GM12878 (cell line): ENCODE data around the gene RPP30. TPM values are rescaled to one million over a fixed set of nuclear protein-coding genes. Genes with fewer than 3 reads are reported as not detected.

Source experiments
- ATAC-seq: fragments of 200-7000 bp; cut with Tn5 transposase; 3 replicates; pipeline ENCODE4 v1.9.1; 2020; ENCODE audit warnings: mild to moderate bottlenecking, moderate library complexity
- BruUV-seq: library from RNA; stranded (reverse); fragments of 400-500 nt; replicated peaks from 2 replicates; lab custom pipeline; 2021; lab: Mats Ljungman, UMichigan
- CTCF ChIA-PET: fragments of 300-600 bp; sonication (Branson Sonifier 250); formaldehyde crosslinking; extraction: SDS; loops from one replicate; lab custom pipeline; 2021; ENCODE audit warnings: inconsistent platforms; lab: Yijun Ruan, JAX
- POLR2A ChIA-PET: fragments of 350-600 bp; formaldehyde crosslinking; extraction: SDS; loops from one replicate; lab custom pipeline; 2021; ENCODE audit warnings: inconsistent platforms; lab: Charles Lee
- RAD21 ChIA-PET: fragments of 300-600 bp; sonication (Branson Sonifier 250); formaldehyde crosslinking; loops from one replicate; lab custom pipeline; 2023; ENCODE audit warnings: antibody characterized with exemption; ENCODE audit not compliant: unreplicated experiment; lab: Charles Lee
- SMC1A ChIA-PET: fragments of 300-600 bp; sonication (Branson Sonifier 250); formaldehyde crosslinking; loops from one replicate; lab custom pipeline; 2023; ENCODE audit not compliant: unreplicated experiment, uncharacterized antibody; lab: Charles Lee
- DNase-seq: peaks from one replicate; pipeline ENCODE4 v3.0.0-alpha.2; 2011; ENCODE audit warnings: low read depth, low spot score
- FAIRE-seq: peaks from 3 replicates; lab custom pipeline; 2011; peaks lifted over from hg19 to GRCh38; lab: Jason Lieb, UNC
- H2AFZ ChIP-seq: 2 replicates; pipeline ENCODE4 v1.6.0; 2011; ENCODE audit warnings: low read depth, low read length, control low read depth; ENCODE audit not compliant: control insufficient read depth
- H3K27ac ChIP-seq: 2 replicates; pipeline ENCODE4 v1.5.1; 2011; ENCODE audit warnings: control low read depth; ENCODE audit not compliant: control insufficient read depth, insufficient read depth
- H3K27me3 ChIP-seq, 2 experiments: replicated peaks in 1 of 2; 2 replicates each; pipeline versions ENCODE4 v1.6.0 to v1.6.1; 2011; ENCODE audit warnings: low read length in 1 of 2; ENCODE audit not compliant: control insufficient read depth in 2 of 2, insufficient read depth in 2 of 2
- H3K36me3 ChIP-seq, 2 experiments: 2 replicates each; pipeline ENCODE4 v1.5.1; 2011; ENCODE audit warnings: low read length in 1 of 2; ENCODE audit not compliant: control insufficient read depth in 2 of 2, insufficient read depth in 2 of 2
- H3K4me1 ChIP-seq: 2 replicates; pipeline ENCODE4 v1.6.1; 2011; ENCODE audit warnings: mild to moderate bottlenecking, low read length, moderate library complexity, mixed read lengths; ENCODE audit not compliant: control insufficient read depth, insufficient read depth
- H3K4me2 ChIP-seq: 2 replicates; pipeline ENCODE4 v1.6.0; 2011; ENCODE audit warnings: control low read depth; ENCODE audit not compliant: control insufficient read depth, insufficient read depth
- H3K4me3 ChIP-seq: fragments of 200-600 bp; sonication (generic); 2 replicates; pipeline ENCODE4 v1.5.1; 2016
- H3K79me2 ChIP-seq: 2 replicates; pipeline ENCODE4 v1.6.0; 2011; ENCODE audit warnings: low read length; ENCODE audit not compliant: control insufficient read depth, insufficient read depth
- H3K9ac ChIP-seq: 2 replicates; pipeline ENCODE4 v1.8.0; 2011; ENCODE audit warnings: low read length, control low read depth, mixed read lengths; ENCODE audit not compliant: control insufficient read depth, insufficient read depth
- H3K9me3 ChIP-seq: replicated peaks from 3 replicates; pipeline ENCODE4 v1.5.1; 2011; ENCODE audit warnings: mild to moderate bottlenecking, low read length; ENCODE audit not compliant: control insufficient read depth, insufficient read depth
- H4K20me1 ChIP-seq: 2 replicates; pipeline ENCODE4 v1.6.0; 2011; ENCODE audit not compliant: control insufficient read depth, insufficient read depth
- ATF7 ChIP-seq: fragments of 450-650 bp; IDR thresholded peaks from 2 replicates; pipeline ENCODE4 v1.6.1; 2016; ENCODE audit warnings: low read depth, mild to moderate bottlenecking
- CTCF ChIP-seq, 3 experiments: IDR thresholded peaks in 2 of 3; conservative IDR thresholded peaks in 1 of 3; 2 replicates each; pipeline ENCODE4 v1.5.1; 2011; ENCODE audit warnings: low read depth in 3 of 3, low read length in 3 of 3, mild to moderate bottlenecking in 3 of 3, control low read depth in 2 of 3, moderate library complexity in 2 of 3, inconsistent platforms in 1 of 3, mixed read lengths in 1 of 3; ENCODE audit not compliant: control insufficient read depth in 2 of 3, insufficient read depth in 1 of 3; ENCODE audit errors: extremely low read depth in 1 of 3
- E2F8 ChIP-seq: fragments of 450-650 bp; IDR thresholded peaks from 2 replicates; pipeline ENCODE4 v1.6.1; 2018; ENCODE audit warnings: mild to moderate bottlenecking, low read depth, moderate library complexity; ENCODE audit not compliant: partially characterized antibody
- GABPA ChIP-seq: IDR thresholded peaks from 2 replicates; pipeline ENCODE4 v1.6.1; 2014; ENCODE audit warnings: antibody characterized with exemption, low read depth, mild to moderate bottlenecking, inconsistent platforms
- GATAD2B ChIP-seq: fragments of 450-650 bp; conservative IDR thresholded peaks from 2 replicates; pipeline ENCODE4 v1.6.1; 2017; ENCODE audit warnings: low read depth, mild to moderate bottlenecking, moderate library complexity
- HDAC2 ChIP-seq: fragments of 200-600 bp; sonication (generic); IDR thresholded peaks from 2 replicates; pipeline ENCODE4 v1.6.1; 2017
- IRF5 ChIP-seq: fragments of 450-650 bp; IDR thresholded peaks from 2 replicates; pipeline ENCODE4 v1.6.1; 2017; ENCODE audit warnings: borderline replicate concordance
- NR2F1 ChIP-seq: fragments of 450-650 bp; conservative IDR thresholded peaks from 2 replicates; pipeline ENCODE4 v1.6.1; 2017; ENCODE audit warnings: mild to moderate bottlenecking
- SUZ12 ChIP-seq: fragments of 200-600 bp; sonication (generic); IDR thresholded peaks from one replicate; pipeline ENCODE4 v1.6.1; 2018; ENCODE audit warnings: antibody characterized with exemption, mild to moderate bottlenecking; ENCODE audit not compliant: unreplicated experiment
- USF2 ChIP-seq: IDR thresholded peaks from 2 replicates; pipeline ENCODE4 v1.6.1; 2011; ENCODE audit warnings: low read depth, low read length, improper control_type of control experiment, borderline replicate concordance
- YY1 ChIP-seq: IDR thresholded peaks from 2 replicates; pipeline ENCODE4 v1.6.1; 2011; ENCODE audit warnings: low read depth, mild to moderate bottlenecking, low read length
- WGBS: methylation state at CpG from one replicate; pipeline ENCODE4 v1.1.6; 2016; ENCODE audit warnings: low lambda C conversion rate; ENCODE audit not compliant: insufficient replicate concordance, insufficient coverage; ENCODE audit errors: missing lambda C conversion rate; 5-methylcytosine and 5-hydroxymethylcytosine counted together
- in situ Hi-C: fragments of 300-500 bp; cut with MboI; formaldehyde crosslinking; loops from 9 replicates; pipeline ENCODE4 v1.14.3; 2018; ENCODE audit warnings: mixed read lengths
- intact Hi-C: fragments of 100-400 bp; cut with micrococcal nuclease; formaldehyde crosslinking; loops from one replicate; pipeline ENCODE4 v1.14.2; 2022; ENCODE audit not compliant: unreplicated experiment
- polyA plus RNA-seq, 11 experiments: library from polyadenylated mRNA; depleted of rRNA in 4 of 11; unstranded in 6 of 11; stranded (reverse) in 5 of 11; fragments of >200 nt; fragmentation: Nextera tagmentation in 4 of 11; fragmentation: Illumina TruSeq in 1 of 11; extraction: Ambion mirVana in 4 of 11; extraction: Trizol in 1 of 11; gene quantifications; 1 replicate in 1 of 11; 2 replicates in 10 of 11; pipeline versions ENCODE4 v1.2.1 to v1.2.3, GENCODE V29; 2011 to 2016; ENCODE audit warnings: inconsistent platforms in 2 of 11, missing spikeins in 2 of 11, low read depth in 1 of 11
- total RNA-seq, 4 experiments: library from RNA; depleted of rRNA in 3 of 4; stranded (reverse); fragments of >200 nt in 3 of 4; fragmentation: Illumina TruSeq in 1 of 4; extraction: Trizol in 1 of 4; gene quantifications; 2 replicates each; pipeline versions ENCODE4 v1.2.1 to v1.2.3, GENCODE V29; 2013 to 2021

The RPP30 gene
- total and polyA plus RNA-seq, 10 of the 15 experiments (the other 5 are each of a cell fraction or from before 2014, with no cell fraction given) = 48.0 to 208 (median 72.6) TPM

- FAIRE-seq (no peak), DNase-seq (no peak), ATAC-seq (peak; percentile 83)
- intact Hi-C loops = loop anchor here (5.0 to 10.0 kb wide), 2 partner anchors 63 to 711 kb away; no protein-coding TSS in a partner anchor
- 2% methylated on average over 20 of the region's 104 CpGs for WGBS
- Histone ChIP-seq H3K79me2 (no peaks in the 10 kb centered on the region), H3K9ac (no peak within 1 kb of the TSS), H3K4me1 (0 out of 2 replicates have a peak, but pooled peaks cover 3% of the 10 kb centered on the region), H3K27ac (no peak within 1 kb of the TSS), H3K27me3 (peaks cover 0 to 10% of the 10 kb centered on the region in 2 experiments; a peak in 3 of 4 replicates), H4K20me1 (no peaks in the 10 kb centered on the region), H3K9me3 (no peaks in the 10 kb centered on the region; the same call in 2 of the 3 replicates), H3K36me3 (no peaks in the 10 kb centered on the region), H3K4me3 (peak within 1 kb of the TSS; percentile 58; the same call in 1 of the 2 replicates), H3K4me2 (peak within 1 kb of the TSS; percentile 89), H2AFZ (peak within 1 kb of the TSS; percentile 68)
- SMC1A ChIA-PET = interaction anchor here (0.6 kb wide), 1 partner anchor 105 kb away, joined by 3 read pairs; no protein-coding TSS in a partner anchor
- CTCF ChIA-PET = interaction anchor here (1.0 kb wide), 1 partner anchor 14 kb away, joined by 3 read pairs; the partner anchor contains the start of gene RPP30
- in situ Hi-C loops = no loop called here
- RAD21 ChIA-PET = no interaction called here
- BruUV-seq = no TSS peak
- POLR2A ChIA-PET = no interaction called here
- TF ChIP-seq YY1 (0 out of 2 replicates have a peak, but pooled peaks have one; percentile 8), NR2F1 (0 out of 2 replicates have a peak, but pooled peaks have one; percentile 33), HDAC2 (no peak), GATAD2B (peak; percentile 59; the same call in 1 of the 2 replicates), IRF5 (no peak), GABPA (no peak), ATF7 (no peak), SUZ12 (peak; percentile 51), CTCF (IDR thresholded peaks at IDR 0.05 in 2 of 3, conservative IDR thresholded peaks at IDR 0.05 in 1 of 3; ENCODE audit: control insufficient read depth in 2 of 3, extremely low read depth in 1 of 3, insufficient read depth in 1 of 3, low read depth in 3 of 3, low read length in 3 of 3) (peak; percentile 40 to 45 (median 43); a peak in 4 of 6 replicates), E2F8 (no peak), USF2 (no peak)
These were observed 13.9 kb upstream of the RPP30 start, which contains the start of gene HTR7 for GRCh38 chr10:90857635-90858460. HTR7 (minus strand) TSS chr10:90858039; CDS start chr10:90857671, 368 bp downstream.
